HEK293 (cell line): Measurements from ENCODE around the gene SCTR.

Experiments used
- CTCF ChIA-PET: fragments of 350-600 bp; formaldehyde crosslinking; extraction: SDS; loops from one replicate; lab custom pipeline; 2021; ENCODE audit warnings: antibody characterized with exemption; lab: Yijun Ruan, JAX
- POLR2A ChIA-PET: fragments of 300-600 bp; formaldehyde crosslinking; extraction: SDS; loops from one replicate; lab custom pipeline; 2020; ENCODE audit warnings: antibody characterized with exemption, inconsistent platforms; lab: Yijun Ruan, JAX
- H3K27ac ChIP-seq: fragments of 200-500 bp; sonication (Bioruptor generic); 2 replicates; pipeline ENCODE4 v1.5.1; 2014; ENCODE audit warnings: low read depth, low read length, control low read depth, inconsistent platforms; ENCODE audit errors: extremely low read depth
- H3K36me3 ChIP-seq, 2 experiments: fragments of 200-500 bp in 1 of 2; sonication (Bioruptor generic) in 1 of 2; 1 replicate in 1 of 2; 2 replicates in 1 of 2; pipeline ENCODE4 v1.5.1; 2014 to 2017; ENCODE audit warnings: inconsistent platforms in 2 of 2, low read length in 2 of 2; ENCODE audit not compliant: control insufficient read depth in 2 of 2, insufficient read depth in 1 of 2
- H3K4me1 ChIP-seq: fragments of 200-500 bp; sonication (Bioruptor generic); 2 replicates; pipeline ENCODE4 v1.5.1; 2014; ENCODE audit warnings: mild to moderate bottlenecking, low read length, inconsistent platforms; ENCODE audit not compliant: control insufficient read depth, insufficient read depth
- H3K4me3 ChIP-seq: 2 replicates; pipeline ENCODE4 v1.5.1; 2011; ENCODE audit warnings: low read depth, mild to moderate bottlenecking, control low read depth, low read length, moderate library complexity
- H3K9me3 ChIP-seq: fragments of 200-500 bp; sonication (Bioruptor generic); 2 replicates; pipeline ENCODE4 v1.5.1; 2014; ENCODE audit warnings: low read depth, low read length, inconsistent platforms; ENCODE audit not compliant: control insufficient read depth, insufficient read depth
- HOXD13 ChIP-seq: sonication (generic); formaldehyde crosslinking; IDR thresholded peaks from 2 replicates; pipeline ENCODE4 v1.8.0; 2022; ENCODE audit warnings: missing genetic modification reagents, borderline replicate concordance
- KLF16 ChIP-seq: fragments of 450-650 bp; formaldehyde crosslinking; IDR thresholded peaks from 2 replicates; pipeline ENCODE4 v1.5.1; 2017; ENCODE audit warnings: missing biosample characterization, missing genetic modification characterization
- KLF17 ChIP-seq: fragments of 450-650 bp; formaldehyde crosslinking; IDR thresholded peaks from 2 replicates; pipeline ENCODE4 v1.5.1; 2016; ENCODE audit warnings: missing biosample characterization, missing genetic modification characterization
- MZF1 ChIP-seq: fragments of 450-650 bp; formaldehyde crosslinking; IDR thresholded peaks from 2 replicates; pipeline ENCODE4 v1.5.1; 2017; ENCODE audit warnings: missing biosample characterization, missing genetic modification characterization, borderline replicate concordance
- PATZ1 ChIP-seq: fragments of 450-650 bp; formaldehyde crosslinking; IDR thresholded peaks from 2 replicates; pipeline ENCODE4 v1.5.1; 2016; ENCODE audit warnings: missing biosample characterization, missing genetic modification characterization
- SP3 ChIP-seq: fragments of 450-650 bp; formaldehyde crosslinking; IDR thresholded peaks from 2 replicates; pipeline ENCODE4 v1.5.1; 2016; ENCODE audit warnings: missing biosample characterization, missing genetic modification characterization
- YY2 ChIP-seq: fragments of 450-650 bp; formaldehyde crosslinking; IDR thresholded peaks from 2 replicates; pipeline ENCODE4 v1.5.1; 2016; ENCODE audit warnings: missing biosample characterization, missing genetic modification characterization
- ZBTB26 ChIP-seq: fragments of 450-650 bp; formaldehyde crosslinking; optimal IDR thresholded peaks from 2 replicates; pipeline ENCODE3; 2016; ENCODE audit warnings: missing biosample characterization, mild to moderate bottlenecking, missing genetic modification characterization
- ZBTB7A ChIP-seq: fragments of 450-650 bp; formaldehyde crosslinking; IDR thresholded peaks from 2 replicates; pipeline ENCODE4 v1.5.1; 2016; ENCODE audit warnings: low read depth, missing biosample characterization, missing genetic modification characterization
- ZFP37 ChIP-seq: fragments of 450-650 bp; formaldehyde crosslinking; IDR thresholded peaks from 2 replicates; pipeline ENCODE4 v1.5.1; 2016; ENCODE audit warnings: missing biosample characterization, missing genetic modification characterization
- ZNF26 ChIP-seq: fragments of 450-650 bp; formaldehyde crosslinking; IDR thresholded peaks from 2 replicates; pipeline ENCODE4 v1.5.1; 2016; ENCODE audit warnings: missing biosample characterization, missing genetic modification characterization
- ZNF292 ChIP-seq: fragments of 450-650 bp; formaldehyde crosslinking; IDR thresholded peaks from 2 replicates; pipeline ENCODE4 v1.5.1; 2016; ENCODE audit warnings: low read depth, missing biosample characterization, missing genetic modification characterization, borderline replicate concordance
- ZNF335 ChIP-seq: fragments of 450-650 bp; formaldehyde crosslinking; conservative IDR thresholded peaks from 2 replicates; pipeline ENCODE4 v1.5.1; 2016; ENCODE audit warnings: missing biosample characterization, missing genetic modification characterization
- ZNF362 ChIP-seq: fragments of 450-650 bp; formaldehyde crosslinking; IDR thresholded peaks from 2 replicates; pipeline ENCODE4 v1.5.1; 2016; ENCODE audit warnings: missing biosample characterization, missing genetic modification characterization
- ZNF473 ChIP-seq: fragments of 450-650 bp; formaldehyde crosslinking; IDR thresholded peaks from 2 replicates; pipeline ENCODE4 v1.5.1; 2017; ENCODE audit warnings: missing biosample characterization, missing genetic modification characterization
- ZNF560 ChIP-seq: fragments of 450-650 bp; formaldehyde crosslinking; IDR thresholded peaks from 2 replicates; pipeline ENCODE4 v1.5.1; 2017; ENCODE audit warnings: missing biosample characterization, missing genetic modification characterization, borderline replicate concordance
- ZNF561 ChIP-seq: fragments of 450-650 bp; IDR thresholded peaks from 2 replicates; pipeline ENCODE4 v1.5.1; 2018; ENCODE audit warnings: missing biosample characterization, missing genetic modification characterization, borderline replicate concordance
- ZNF623 ChIP-seq: fragments of 450-650 bp; formaldehyde crosslinking; IDR thresholded peaks from 2 replicates; pipeline ENCODE4 v1.5.1; 2016; ENCODE audit warnings: missing biosample characterization, missing genetic modification characterization
- ZNF626 ChIP-seq: fragments of 450-650 bp; sonication (Bioruptor Pico); formaldehyde crosslinking; IDR thresholded peaks from 2 replicates; pipeline ENCODE4 v1.5.1; 2018; ENCODE audit warnings: missing biosample characterization, missing genetic modification characterization, inconsistent platforms
- ZNF660 ChIP-seq: fragments of 450-650 bp; IDR thresholded peaks from 2 replicates; pipeline ENCODE4 v1.5.1; 2018; ENCODE audit warnings: missing biosample characterization, mild to moderate bottlenecking, missing genetic modification characterization
- TF ChIP-seq, protein P1 (sequence below): fragments of 450-650 bp; formaldehyde crosslinking; IDR thresholded peaks from 2 replicates; pipeline ENCODE4 v1.5.1; 2016; ENCODE audit warnings: missing biosample characterization, missing genetic modification characterization

Gene SCTR

GRCh38 chr2:119402106-119402505, 122.2 kb downstream of the SCTR start:
- ChIA-PET POLR2A (no interaction called here), CTCF (interaction anchor here (1.3 kb wide), 1 partner anchor 74 kb away, joined by 5 read pairs; no protein-coding TSS in a partner anchor)
- TF ChIP-seq ZNF560: no peak
- TF ChIP-seq ZBTB7A (tag by site-specific recombination): no peak
- no peak for TF ChIP-seq ZNF660
- no peak for TF ChIP-seq ZNF626 (tag by site-specific recombination)
- TF ChIP-seq ZBTB26 (tag by site-specific recombination): no peak
- TF ChIP-seq, protein P1, sequence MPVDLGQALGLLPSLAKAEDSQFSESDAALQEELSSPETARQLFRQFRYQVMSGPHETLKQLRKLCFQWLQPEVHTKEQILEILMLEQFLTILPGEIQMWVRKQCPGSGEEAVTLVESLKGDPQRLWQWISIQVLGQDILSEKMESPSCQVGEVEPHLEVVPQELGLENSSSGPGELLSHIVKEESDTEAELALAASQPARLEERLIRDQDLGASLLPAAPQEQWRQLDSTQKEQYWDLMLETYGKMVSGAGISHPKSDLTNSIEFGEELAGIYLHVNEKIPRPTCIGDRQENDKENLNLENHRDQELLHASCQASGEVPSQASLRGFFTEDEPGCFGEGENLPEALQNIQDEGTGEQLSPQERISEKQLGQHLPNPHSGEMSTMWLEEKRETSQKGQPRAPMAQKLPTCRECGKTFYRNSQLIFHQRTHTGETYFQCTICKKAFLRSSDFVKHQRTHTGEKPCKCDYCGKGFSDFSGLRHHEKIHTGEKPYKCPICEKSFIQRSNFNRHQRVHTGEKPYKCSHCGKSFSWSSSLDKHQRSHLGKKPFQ (tag by site-specific recombination): no peak
- Histone ChIP-seq H3K4me3 (no peak overlapping the region), H3K36me3 (no peaks in the 10 kb centered on the region), H3K4me1 (no peaks in the 10 kb centered on the region), H3K27ac (no peak overlapping the region), H3K9me3 (no peaks in the 10 kb centered on the region)

DNA sequence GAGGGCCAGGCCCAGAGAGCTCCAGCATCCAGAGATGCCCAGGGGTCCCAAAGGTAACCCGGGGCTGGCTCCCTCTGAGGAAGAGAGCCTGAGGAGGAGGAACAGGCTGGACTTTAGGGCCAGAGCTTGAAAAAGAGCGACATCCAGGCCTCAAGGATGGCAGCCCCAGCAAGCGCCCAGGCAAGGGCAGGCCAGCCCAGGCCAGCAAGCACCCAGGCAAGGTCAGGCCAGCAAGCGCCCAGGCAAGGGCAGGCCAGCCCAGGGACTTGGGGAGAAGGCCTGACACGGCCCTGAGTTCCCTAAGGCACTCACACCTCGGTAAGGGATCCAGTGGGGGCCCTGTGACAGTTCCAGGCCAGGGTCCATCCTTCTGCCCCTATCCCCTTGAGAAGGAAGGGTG, 127.1 kb downstream of the SCTR start:
- POLR2A ChIA-PET: no interaction called here
- no peak for TF ChIP-seq YY2 (tag by site-specific recombination)
- no peak for TF ChIP-seq ZNF362 (tag by site-specific recombination)
- no peak for TF ChIP-seq HOXD13 (CRISPR knock-in tag)
- TF ChIP-seq MZF1 (tag by site-specific recombination): no peak
- no peak for TF ChIP-seq SP3 (tag by site-specific recombination)
- TF ChIP-seq ZNF335: no peak
- TF ChIP-seq PATZ1: no peak
- TF ChIP-seq ZNF623 (tag by site-specific recombination): no peak
- TF ChIP-seq ZNF26: no peak
- TF ChIP-seq KLF17 (tag by site-specific recombination): no peak
- no peak for TF ChIP-seq KLF16
- TF ChIP-seq ZNF292 (tag by site-specific recombination): no peak
- no peak for TF ChIP-seq ZNF561 (tag by site-specific recombination)
- TF ChIP-seq ZFP37: no peak
- no peak for TF ChIP-seq ZNF473 (tag by site-specific recombination)
- CTCF ChIA-PET: interaction anchor here (0.7 to 1.2 kb wide), 3 partner anchors 53 to 79 kb away, joined by 3 to 6 read pairs (median 3); no protein-coding TSS in a partner anchor
- no peaks in the 10 kb centered on the region for H3K4me1 ChIP-seq
- no peak overlapping the region for H3K4me3 ChIP-seq
- no peak overlapping the region for H3K27ac ChIP-seq
- no peaks in the 10 kb centered on the region for H3K9me3 ChIP-seq
- H3K36me3 ChIP-seq: no peaks in the 10 kb centered on the region
